Measurements from ENCODE around the gene PDE4B. TPM values are rescaled to one million over a fixed set of nuclear protein-coding genes. Genes with fewer than 3 reads are reported as not detected.

The PDE4B gene
- total and polyA plus RNA-seq, 10 of the 15 experiments (the other 5 are each of a cell fraction or from before 2014, with no cell fraction given), result 3.0 to 13.2 (median 5.7) TPM

- no peak overlapping the region for H3K9ac ChIP-seq (ENCODE audit: control insufficient read depth, insufficient read depth, low read length)
- no peaks in the 10 kb centered on the region for H3K27me3 ChIP-seq (replicated peaks in 1 of 2; ENCODE audit: control insufficient read depth in 2 of 2, insufficient read depth in 2 of 2, low read length in 1 of 2)
- no peaks in the 10 kb centered on the region for H3K36me3 ChIP-seq (ENCODE audit: control insufficient read depth in 2 of 2, insufficient read depth in 2 of 2, low read length in 1 of 2)
- H2AFZ ChIP-seq (ENCODE audit: control insufficient read depth, low read depth, low read length), result no peak overlapping the region
- DNase-seq (ENCODE audit: low read depth, low spot score), result no peak
- H3K9me3 ChIP-seq (replicated peaks; ENCODE audit: control insufficient read depth, insufficient read depth, low read length), result no peaks in the 10 kb centered on the region
- no peak overlapping the region for H3K27ac ChIP-seq (ENCODE audit: control insufficient read depth, insufficient read depth)
- ChIA-PET POLR2A (interaction anchor here (0.9 to 1.6 kb wide), 5 partner anchors 15 to 68 kb away, joined by 3 to 5 read pairs (median 3); no protein-coding TSS in a partner anchor), RAD21 (ENCODE audit: unreplicated experiment) (interaction anchor here (1.0 to 3.5 kb wide), 10 partner anchors 11 to 144 kb away, joined by 3 to 14 read pairs (median 5); no protein-coding TSS in a partner anchor), SMC1A (ENCODE audit: uncharacterized antibody, unreplicated experiment) (interaction anchor here (0.7 to 15.7 kb wide), 15 partner anchors 9 to 144 kb away, joined by 3 to 209 read pairs (median 5); no protein-coding TSS in a partner anchor), CTCF (interaction anchor here (0.7 to 2.3 kb wide), 11 partner anchors 10 to 142 kb away, joined by 3 to 7 read pairs (median 3); no protein-coding TSS in a partner anchor)
- no peak for ATAC-seq
- FAIRE-seq, result no peak
- 94% methylated on average over 3 of the region's 3 CpGs for WGBS (ENCODE audit: insufficient coverage, insufficient replicate concordance, low lambda C conversion rate, missing lambda C conversion rate)
- intact Hi-C loops (cut with micrococcal nuclease; ENCODE audit: unreplicated experiment) (no loop called here), in situ Hi-C loops (cut with MboI) (no loop called here)
- no peak overlapping the region for H3K4me3 ChIP-seq
- peaks cover 22% of the 10 kb centered on the region; the same call in 1 of the 2 replicates for H3K4me1 ChIP-seq (ENCODE audit: control insufficient read depth, insufficient read depth, low read length)
- no TSS peak for BruUV-seq (replicated peaks)
- TF ChIP-seq PAX8 (IDR thresholded peaks at IDR 0.05), result no peak
- no peaks in the 10 kb centered on the region for H3K79me2 ChIP-seq (ENCODE audit: control insufficient read depth, insufficient read depth, low read length)
- H4K20me1 ChIP-seq (ENCODE audit: control insufficient read depth, insufficient read depth), result no peaks in the 10 kb centered on the region
- no peak overlapping the region for H3K4me2 ChIP-seq (ENCODE audit: control insufficient read depth, insufficient read depth)
These were observed 509.6 kb downstream of the PDE4B start for GRCh38 chr1:66302184-66302742.

GRCh38 chr1:66302815-66303214 lies 510.1 kb downstream of the PDE4B start:
- H3K4me3 ChIP-seq, result no peak overlapping the region
- in situ Hi-C loops (cut with MboI), result no loop called here
- ChIA-PET RAD21 (ENCODE audit: unreplicated experiment) (interaction anchor here (0.7 to 3.5 kb wide), 6 partner anchors 12 to 143 kb away, joined by 3 to 14 read pairs (median 4); no protein-coding TSS in a partner anchor), SMC1A (ENCODE audit: uncharacterized antibody, unreplicated experiment) (interaction anchor here (0.7 to 15.7 kb wide), 10 partner anchors 9 to 141 kb away, joined by 3 to 209 read pairs (median 4); no protein-coding TSS in a partner anchor), CTCF (interaction anchor here (0.8 to 1.4 kb wide), 10 partner anchors 10 to 100 kb away, joined by 3 to 5 read pairs (median 3); no protein-coding TSS in a partner anchor), POLR2A (interaction anchor here (0.6 to 2.1 kb wide), 4 partner anchors 14 to 45 kb away, joined by 3 to 10 read pairs (median 4); no protein-coding TSS in a partner anchor)
- H3K36me3 ChIP-seq (ENCODE audit: control insufficient read depth in 2 of 2, insufficient read depth in 2 of 2, low read length in 1 of 2), result no peaks in the 10 kb centered on the region
- H3K4me1 ChIP-seq (ENCODE audit: control insufficient read depth, insufficient read depth, low read length), result peaks cover 22% of the 10 kb centered on the region; the same call in 1 of the 2 replicates
- H2AFZ ChIP-seq (ENCODE audit: control insufficient read depth, low read depth, low read length), result no peak overlapping the region
- no peak overlapping the region for H3K9ac ChIP-seq (ENCODE audit: control insufficient read depth, insufficient read depth, low read length)
- H3K79me2 ChIP-seq (ENCODE audit: control insufficient read depth, insufficient read depth, low read length), result no peaks in the 10 kb centered on the region
- no peaks in the 10 kb centered on the region for H3K27me3 ChIP-seq (replicated peaks in 1 of 2; ENCODE audit: control insufficient read depth in 2 of 2, insufficient read depth in 2 of 2, low read length in 1 of 2)
- no peak overlapping the region for H3K4me2 ChIP-seq (ENCODE audit: control insufficient read depth, insufficient read depth)
- no peak for ATAC-seq
- H4K20me1 ChIP-seq (ENCODE audit: control insufficient read depth, insufficient read depth), result no peaks in the 10 kb centered on the region
- no peak for DNase-seq (ENCODE audit: low read depth, low spot score)
- no peak for FAIRE-seq
- no TSS peak for BruUV-seq (replicated peaks)
- 29% methylated on average over 1 of the region's 1 CpG for WGBS (ENCODE audit: insufficient coverage, insufficient replicate concordance, low lambda C conversion rate, missing lambda C conversion rate)
- no peaks in the 10 kb centered on the region for H3K9me3 ChIP-seq (replicated peaks; ENCODE audit: control insufficient read depth, insufficient read depth, low read length)
- H3K27ac ChIP-seq (ENCODE audit: control insufficient read depth, insufficient read depth), result no peak overlapping the region
- intact Hi-C loops (cut with micrococcal nuclease; ENCODE audit: unreplicated experiment), result no loop called here
- no peak for TF ChIP-seq IKZF1 (conservative IDR thresholded peaks at IDR 0.05)
- TF ChIP-seq HDAC2 (IDR thresholded peaks at IDR 0.05), result no peak
- TF ChIP-seq PRDM15 (CRISPR knock-in tag; IDR thresholded peaks at IDR 0.05), result no peak
- no peak for TF ChIP-seq ASH2L (IDR thresholded peaks at IDR 0.05; ENCODE audit: borderline replicate concordance, low read depth)
- no peak for TF ChIP-seq PAX8 (IDR thresholded peaks at IDR 0.05)
- no peak for TF ChIP-seq ETV6 (conservative IDR thresholded peaks at IDR 0.05 in 1 of 2, IDR thresholded peaks at IDR 0.05 in 1 of 2; ENCODE audit: borderline replicate concordance in 1 of 2, low read depth in 1 of 2)
- no peak for TF ChIP-seq NBN (IDR thresholded peaks at IDR 0.05)
- no peak for TF ChIP-seq ZBTB4 (CRISPR knock-in tag; IDR thresholded peaks at IDR 0.05)

All from GM12878 (cell line).